Colonic mucosa (tissue), 4 donors: ENCODE data around the gene PTGIS. TPM values are rescaled to one million over a fixed set of nuclear protein-coding genes. Genes with fewer than 3 reads are reported as not detected.
A peak's percentile ranks its signal among the peaks of the same experiment; 100 is the strongest.

Source experiments
- DNase-seq: peaks from one replicate; pipeline ENCODE4 v3.0.0-alpha.2; 2020
- H3K27ac ChIP-seq: fragments of 200-600 bp; one replicate; pipeline ENCODE4 v1.8.0; 2021
- H3K27me3 ChIP-seq: fragments of 200-600 bp; one replicate; pipeline ENCODE4 v1.8.0; 2021
- H3K36me3 ChIP-seq: fragments of 200-600 bp; one replicate; pipeline ENCODE4 v1.8.0; 2021
- H3K4me1 ChIP-seq: fragments of 200-600 bp; one replicate; pipeline ENCODE4 v1.8.0; 2021; ENCODE audit warnings: mild to moderate bottlenecking
- H3K4me3 ChIP-seq: fragments of 200-600 bp; one replicate; pipeline ENCODE4 v1.8.0; 2021
- H3K9ac ChIP-seq, 2 donors: one replicate each; pipeline ENCODE4 v1.7.0; 2013; ENCODE audit warnings: control low read depth in 2 of 2, low read depth in 2 of 2, low read length in 2 of 2
- H3K9me3 ChIP-seq: fragments of 200-600 bp; one replicate; pipeline ENCODE4 v1.8.0; 2021
- CTCF ChIP-seq: fragments of 200-600 bp; IDR thresholded peaks from one replicate; pipeline ENCODE4 v1.8.0; 2022; ENCODE audit warnings: antibody characterized with exemption, mild to moderate bottlenecking
- intact Hi-C: fragments of 100-400 bp; cut with DNase I; formaldehyde crosslinking; loops from one replicate; pipeline ENCODE4 v1.14.1; 2022
- total RNA-seq, 2 donors: library from RNA; stranded (reverse); fragmentation: NEBNext Ultra II Directional in 1 of 2; extraction: Animal tissue kit (Norgen Biotek cat#: 25700) in 1 of 2; gene quantifications; one replicate each; pipeline ENCODE4 v1.2.1, GENCODE V29; 2021
- donor health status: healthy.
- donor health status: DM: no; HTN: no; CAD: no.
- donor health status: DM: no; HTN: no; CAD: no.

Gene PTGIS
- total RNA-seq, 2 donors from 2014 or later, result 0.94 to 8.0 TPM

GRCh38 chr20:49489688-49490087, 78.2 kb downstream of the PTGIS start:
- H3K27me3 ChIP-seq, result peaks cover 5% of the 10 kb centered on the region

DNA sequence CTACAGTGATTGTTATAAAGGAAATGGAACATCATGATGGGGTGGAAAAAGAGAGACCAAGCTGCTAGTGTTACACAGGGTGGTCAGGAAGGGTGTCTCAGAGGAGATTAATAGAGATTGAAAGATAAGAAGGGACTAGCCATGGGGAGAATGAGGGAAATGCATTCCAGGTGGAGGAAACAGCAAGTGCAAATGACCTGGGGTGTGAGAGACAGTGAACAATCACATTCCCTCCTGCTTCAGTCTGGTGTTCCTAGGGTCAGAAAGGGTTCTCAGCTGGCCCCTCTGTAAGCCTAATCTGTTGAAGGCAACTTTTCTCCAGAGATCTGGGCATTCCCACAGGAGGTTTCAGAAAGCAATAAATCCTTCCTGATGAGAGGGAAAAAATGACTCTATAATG, 81.9 kb downstream of the PTGIS start:
- no peak overlapping the region for H3K27ac ChIP-seq
- H3K9ac ChIP-seq, result no peak overlapping the region
- TF ChIP-seq CTCF, result no peak
- H3K27me3 ChIP-seq, result peaks cover 23% of the 10 kb centered on the region
- no peak overlapping the region for H3K4me3 ChIP-seq
- H3K36me3 ChIP-seq, result no peaks in the 10 kb centered on the region
- H3K9me3 ChIP-seq, result no peaks in the 10 kb centered on the region
- intact Hi-C loops, result loop anchor here (5.0 kb wide), 1 partner anchor 154 kb away; no protein-coding TSS in a partner anchor
- no peak for DNase-seq
- H3K4me1 ChIP-seq, result no peaks in the 10 kb centered on the region

More at GRCh38 chr20:49489688-49490087, 78.2 kb downstream of the PTGIS start:
- Histone ChIP-seq H3K36me3 (no peaks in the 10 kb centered on the region), H3K27ac (no peak overlapping the region), H3K9me3 (no peaks in the 10 kb centered on the region), H3K4me3 (no peak overlapping the region), H3K9ac (no peak overlapping the region), H3K4me1 (no peaks in the 10 kb centered on the region)
- TF ChIP-seq CTCF, result no peak
- intact Hi-C loops, result loop anchor here (5.0 kb wide), 1 partner anchor 157 kb away; no protein-coding TSS in a partner anchor
- no peak for DNase-seq

- intact Hi-C loops, result loop anchor here (5.0 kb wide), 1 partner anchor 153 kb away; no protein-coding TSS in a partner anchor
- no peak for DNase-seq
- peaks cover 23% of the 10 kb centered on the region for H3K27me3 ChIP-seq
- H3K9ac ChIP-seq, result no peak overlapping the region
- H3K9me3 ChIP-seq, result no peaks in the 10 kb centered on the region
- no peaks in the 10 kb centered on the region for H3K36me3 ChIP-seq
- H3K4me1 ChIP-seq, result no peaks in the 10 kb centered on the region
- no peak overlapping the region for H3K4me3 ChIP-seq
- H3K27ac ChIP-seq, result no peak overlapping the region
- no peak for TF ChIP-seq CTCF
Measured at GRCh38 chr20:49485563-49485962, 82.4 kb downstream of the PTGIS start.

GRCh38 chr20:49484180-49485140, 83.5 kb downstream of the PTGIS start:
- no peaks in the 10 kb centered on the region for H3K36me3 ChIP-seq
- peaks cover 23% of the 10 kb centered on the region for H3K27me3 ChIP-seq
- H3K4me1 ChIP-seq, result no peaks in the 10 kb centered on the region
- TF ChIP-seq CTCF, result peak; percentile 55
- H3K4me3 ChIP-seq, result peak overlapping the region; percentile 35
- H3K27ac ChIP-seq, result no peak overlapping the region
- peak; percentile 64 for DNase-seq
- intact Hi-C loops, result loop anchor here (5.0 kb wide), 1 partner anchor 152 kb away; no protein-coding TSS in a partner anchor
- no peaks in the 10 kb centered on the region for H3K9me3 ChIP-seq
- no peak overlapping the region for H3K9ac ChIP-seq

DNA sequence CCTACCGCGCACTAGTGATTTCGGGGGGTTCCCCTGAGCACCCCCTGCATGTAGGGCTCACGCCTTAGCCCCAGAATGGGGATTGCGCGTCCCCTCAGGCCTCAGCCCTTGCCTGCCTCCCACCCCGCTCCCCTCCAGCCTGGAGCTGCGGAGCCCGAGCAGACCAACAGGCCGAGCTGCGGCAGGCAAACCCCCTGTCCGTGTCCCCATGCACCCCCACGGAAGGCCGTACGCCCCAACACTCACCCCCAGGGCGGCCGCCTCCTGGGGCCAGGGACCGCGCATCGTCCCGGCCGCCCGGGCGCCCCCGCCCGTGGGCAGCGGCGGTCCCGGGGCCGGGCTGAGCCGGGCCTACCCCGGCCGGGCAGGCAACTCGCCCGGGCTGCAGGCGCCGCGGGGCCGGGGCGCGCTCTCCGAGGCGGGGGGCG, 84.2 kb downstream of the PTGIS start:
- Histone ChIP-seq H3K9ac (no peak overlapping the region), H3K4me3 (no peak overlapping the region), H3K9me3 (no peaks in the 10 kb centered on the region), H3K27me3 (peaks cover 23% of the 10 kb centered on the region), H3K4me1 (no peaks in the 10 kb centered on the region), H3K27ac (no peak overlapping the region), H3K36me3 (no peaks in the 10 kb centered on the region)
- TF ChIP-seq CTCF, result no peak
- intact Hi-C loops, result no loop called here
- no peak for DNase-seq
